ENCODE data around the gene DHX8. TPM values are rescaled to one million over a fixed set of nuclear protein-coding genes. Genes with fewer than 3 reads are reported as not detected.

DHX8 gene
- total and polyA plus RNA-seq, 12 donors = 15.2 to 43.6 (median 33.2) TPM

DNA sequence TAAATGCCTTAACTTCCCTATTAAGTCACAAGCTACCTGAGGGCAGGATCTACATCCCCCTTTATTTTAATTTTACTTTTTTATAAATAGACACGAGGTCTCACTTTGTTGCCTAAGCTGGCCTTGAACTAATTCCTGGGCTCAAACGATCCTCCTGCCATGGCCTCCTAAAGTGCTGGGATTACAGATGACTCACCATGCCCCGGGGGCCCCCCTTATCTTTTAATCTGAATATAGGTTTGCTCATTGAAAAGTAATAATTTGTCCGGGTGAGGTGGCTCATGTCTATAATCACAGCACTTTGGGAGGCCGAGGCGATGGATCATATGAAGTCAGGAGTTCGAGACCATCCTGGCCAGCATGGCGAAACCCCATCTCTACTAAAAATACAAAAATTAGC lies 48.2 kb downstream of the DHX8 start:
- H3K4me3 ChIP-seq = no peak overlapping the region
- no peak for DNase-seq
- WGBS, 4 donors = 64 to 77% (median 71%) methylated on average over 8 of the region's 8 CpGs
- no peaks in the 10 kb centered on the region for H3K9me3 ChIP-seq (replicated peaks in 1 of 3)
- H3K36me3 ChIP-seq (replicated peaks in 1 of 2) = no peaks in the 10 kb centered on the region
- H3K27me3 ChIP-seq = no peaks in the 10 kb centered on the region
- H3K27ac ChIP-seq = no peak overlapping the region
- H3K4me1 ChIP-seq (replicated peaks in 1 of 2) = peaks cover 15 to 33% of the 10 kb centered on the region in 2 donors
- TF ChIP-seq CTCF (IDR thresholded peaks at IDR 0.05) (no peak), POLR2A (IDR thresholded peaks at IDR 0.05) (no peak)
- intact Hi-C loops (cut with DNase I) = no loop called here

- DNase-seq = no peak
- no peak overlapping the region for H3K27ac ChIP-seq
- no peaks in the 10 kb centered on the region for H3K36me3 ChIP-seq (replicated peaks in 1 of 2)
- 88 to 93% (median 93%) methylated on average over 10 of the region's 10 CpGs for WGBS, 4 donors
- H3K9me3 ChIP-seq (replicated peaks in 1 of 3) = no peaks in the 10 kb centered on the region
- intact Hi-C loops (cut with DNase I) = no loop called here
- TF ChIP-seq CTCF (IDR thresholded peaks at IDR 0.05) (no peak), POLR2A (IDR thresholded peaks at IDR 0.05) (no peak)
- H3K27me3 ChIP-seq = no peaks in the 10 kb centered on the region
- H3K4me1 ChIP-seq (replicated peaks in 1 of 2) = peaks cover 15 to 33% of the 10 kb centered on the region in 2 donors
- no peak overlapping the region for H3K4me3 ChIP-seq
These were observed 48.8 kb downstream of the DHX8 start for GRCh38 chr17:43532581-43532980.

DNA sequence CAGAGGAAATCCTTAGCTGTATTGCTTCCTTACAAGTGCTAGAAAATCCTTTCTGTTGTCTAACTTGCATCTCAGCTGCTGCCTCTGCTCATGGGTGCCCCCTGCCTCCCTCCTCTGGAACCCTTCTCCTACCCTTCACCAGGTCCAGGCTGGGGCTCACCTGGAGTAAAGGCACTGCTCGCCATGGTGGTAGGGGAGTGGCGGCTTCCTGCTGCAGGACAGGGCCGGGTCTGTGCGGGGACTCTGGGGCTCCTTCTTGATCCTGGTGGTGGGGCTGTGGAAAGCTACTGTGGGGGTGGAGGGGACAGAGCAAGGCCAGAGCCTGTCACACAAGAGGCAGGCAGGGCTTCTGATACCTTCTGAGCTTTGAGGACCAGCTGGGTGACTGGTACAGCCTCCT lies 49.9 kb downstream of the DHX8 start:
- Histone ChIP-seq H3K4me3 (no peak overlapping the region), H3K27ac (no peak overlapping the region), H3K27me3 (no peaks in the 10 kb centered on the region), H3K4me1 (replicated peaks in 1 of 2) (peaks cover 12 to 26% of the 10 kb centered on the region in 2 donors), H3K36me3 (replicated peaks in 1 of 2) (no peaks in the 10 kb centered on the region), H3K9me3 (replicated peaks in 1 of 3) (no peaks in the 10 kb centered on the region)
- TF ChIP-seq CTCF (IDR thresholded peaks at IDR 0.05) (no peak), POLR2A (IDR thresholded peaks at IDR 0.05) (no peak)
- 96 to 100% (median 97%) methylated on average over 4 of the region's 4 CpGs for WGBS, 4 donors
- intact Hi-C loops (cut with DNase I) = no loop called here
- no peak for DNase-seq

DNA sequence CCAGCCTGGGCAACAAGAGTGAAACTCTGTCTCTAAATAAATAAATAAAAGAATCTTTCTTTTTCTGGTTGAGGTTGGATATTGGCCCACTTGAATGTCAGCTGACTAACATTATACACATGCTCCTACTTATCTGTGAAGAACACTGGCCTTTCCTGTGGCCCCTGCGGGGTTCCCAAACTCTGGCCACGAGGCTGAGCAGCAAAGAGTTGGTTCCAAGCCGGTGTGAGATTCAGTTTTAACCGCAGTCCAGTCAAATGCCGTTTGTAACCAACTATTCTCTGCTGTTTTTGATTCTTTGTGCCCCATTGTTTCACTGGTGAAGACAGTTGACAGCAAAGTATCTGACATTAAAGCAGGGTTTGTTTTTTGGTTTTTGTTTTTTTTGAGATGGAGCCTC lies 51.1 kb downstream of the DHX8 start:
- H3K27me3 ChIP-seq = no peaks in the 10 kb centered on the region
- H3K27ac ChIP-seq = no peak overlapping the region
- intact Hi-C loops (cut with DNase I) = no loop called here
- DNase-seq = no peak
- H3K4me1 ChIP-seq (replicated peaks in 1 of 2) = peaks cover 10 to 19% of the 10 kb centered on the region in 2 donors
- H3K36me3 ChIP-seq (replicated peaks in 1 of 2) = no peaks in the 10 kb centered on the region
- H3K9me3 ChIP-seq (replicated peaks in 1 of 3) = no peaks in the 10 kb centered on the region
- no peak overlapping the region for H3K4me3 ChIP-seq
- 92 to 96% (median 93%) methylated on average over 5 of the region's 5 CpGs for WGBS, 4 donors
- no peak for TF ChIP-seq POLR2A (IDR thresholded peaks at IDR 0.05)
- TF ChIP-seq CTCF (IDR thresholded peaks at IDR 0.05) = no peak
